Prostate gland (tissue), 2 donors: ENCODE measurements around the gene NMNAT2.

Source experiments
- CTCF ChIP-seq, 4 experiments: fragments of 200-600 bp in 2 of 4; fragments of 450-650 bp in 2 of 4; sonication (generic) in 2 of 4; IDR thresholded peaks; 1 replicate in 3 of 4; 2 replicates in 1 of 4; pipeline ENCODE4 v1.5.1; 2016 to 2019; ENCODE audit warnings: antibody characterized with exemption in 4 of 4, mild to moderate bottlenecking in 2 of 4, moderate library complexity in 2 of 4
- POLR2A ChIP-seq: fragments of 450-650 bp; IDR thresholded peaks from one replicate; pipeline ENCODE4 v1.6.1; 2016; ENCODE audit warnings: antibody characterized with exemption, mild to moderate bottlenecking
- POLR2AphosphoS5 ChIP-seq: sonication (generic); formaldehyde crosslinking; IDR thresholded peaks from one replicate; pipeline ENCODE4 v1.6.1; 2017; ENCODE audit warnings: antibody characterized with exemption

- TF ChIP-seq CTCF (IDR thresholded peaks at IDR 0.05), result no peak
- TF ChIP-seq POLR2AphosphoS5, result no peak
- no peak for TF ChIP-seq POLR2A
Observed at GRCh38 chr1:183365093-183365492, 53.1 kb downstream of the NMNAT2 start.
